H9 (cell line): ENCODE measurements around the gene PDCD2. TPM values are rescaled to one million over a fixed set of nuclear protein-coding genes. Genes with fewer than 3 reads are reported as not detected.

Experiments
- DNase-seq: peaks from one replicate; pipeline ENCODE4 v3.0.0-alpha.2; 2017
- H2AFZ ChIP-seq: one replicate; pipeline ENCODE4 v1.6.1; 2013; ENCODE audit warnings: mild to moderate bottlenecking, low read length, control low read depth, moderate library complexity
- H2AK5ac ChIP-seq: 2 replicates; pipeline ENCODE4 v1.6.1; 2013; ENCODE audit warnings: low read length, control low read depth, mixed read lengths; ENCODE audit not compliant: insufficient read length
- H2BK120ac ChIP-seq: one replicate; pipeline ENCODE4 v1.6.1; 2013; ENCODE audit warnings: low read depth, mild to moderate bottlenecking, low read length, control low read depth, inconsistent platforms; ENCODE audit not compliant: poor library complexity, severe bottlenecking
- H2BK12ac ChIP-seq: 2 replicates; pipeline ENCODE4 v1.6.1; 2013; ENCODE audit warnings: low read length, control low read depth, mixed read lengths, low read depth; ENCODE audit not compliant: insufficient read length
- H2BK15ac ChIP-seq: 2 replicates; pipeline ENCODE4 v1.6.1; 2013; ENCODE audit warnings: low read depth, low read length, control low read depth
- H2BK20ac ChIP-seq: one replicate; pipeline ENCODE4 v1.6.1; 2013; ENCODE audit warnings: low read depth, mild to moderate bottlenecking, low read length, control low read depth, inconsistent platforms; ENCODE audit not compliant: poor library complexity, severe bottlenecking
- H2BK5ac ChIP-seq: 2 replicates; pipeline ENCODE4 v1.6.1; 2013; ENCODE audit warnings: low read length, control low read depth, mixed read lengths; ENCODE audit not compliant: insufficient read length
- H3K14ac ChIP-seq: 2 replicates; pipeline ENCODE4 v1.6.1; 2013; ENCODE audit warnings: low read length, control low read depth; ENCODE audit not compliant: insufficient read depth
- H3K18ac ChIP-seq: 2 replicates; pipeline ENCODE4 v1.6.1; 2013; ENCODE audit warnings: low read depth, mild to moderate bottlenecking, mixed read lengths, low read length, control low read depth; ENCODE audit not compliant: insufficient read length
- H3K23ac ChIP-seq: 2 replicates; pipeline ENCODE4 v1.6.1; 2013; ENCODE audit warnings: low read length, control low read depth, mixed read lengths, low read depth; ENCODE audit not compliant: insufficient read length
- H3K23me2 ChIP-seq: 2 replicates; pipeline ENCODE4 v1.6.1; 2013; ENCODE audit warnings: low read depth, mild to moderate bottlenecking, mixed read lengths, low read length, control low read depth; ENCODE audit not compliant: insufficient read length, poor library complexity, severe bottlenecking
- H3K27ac ChIP-seq: 2 replicates; pipeline ENCODE4 v1.5.1; 2013; ENCODE audit warnings: low read length, control low read depth, mixed read lengths, low read depth; ENCODE audit not compliant: insufficient read length
- H3K27me3 ChIP-seq: 2 replicates; pipeline ENCODE4 v1.6.1; 2013; ENCODE audit warnings: low read length, control low read depth, inconsistent platforms; ENCODE audit not compliant: insufficient read depth
- H3K4ac ChIP-seq: 2 replicates; pipeline ENCODE4 v1.6.1; 2013; ENCODE audit warnings: low read depth, mild to moderate bottlenecking, control low read depth, inconsistent platforms, low read length, moderate library complexity
- H3K4me1 ChIP-seq: 2 replicates; pipeline ENCODE4 v1.6.1; 2013; ENCODE audit warnings: low read length, control low read depth, inconsistent platforms; ENCODE audit not compliant: insufficient read depth
- H3K4me2 ChIP-seq: 2 replicates; pipeline ENCODE4 v1.6.1; 2013; ENCODE audit warnings: low read length, control low read depth, mixed read lengths; ENCODE audit not compliant: insufficient read length, insufficient read depth
- H3K56ac ChIP-seq: 2 replicates; pipeline ENCODE4 v1.6.1; 2013; ENCODE audit warnings: low read depth, mild to moderate bottlenecking, mixed read lengths, low read length, control low read depth; ENCODE audit not compliant: insufficient read length
- H3K79me1 ChIP-seq: 2 replicates; pipeline ENCODE4 v1.6.1; 2013; ENCODE audit warnings: low read depth, mild to moderate bottlenecking, moderate library complexity, low read length, control low read depth, inconsistent platforms; ENCODE audit not compliant: insufficient read depth, poor library complexity, severe bottlenecking
- H3K79me2 ChIP-seq: 2 replicates; pipeline ENCODE4 v1.6.1; 2013; ENCODE audit warnings: low read length, control low read depth, inconsistent platforms; ENCODE audit not compliant: insufficient read depth
- H3K9ac ChIP-seq: 2 replicates; pipeline ENCODE4 v1.6.1; 2013; ENCODE audit warnings: low read length, control low read depth, mixed read lengths; ENCODE audit not compliant: insufficient read length; ENCODE audit errors: extremely low read depth
- H3K9me3 ChIP-seq: one replicate; pipeline ENCODE4 v1.6.1; 2013; ENCODE audit warnings: low read depth, low read length, inconsistent platforms; ENCODE audit not compliant: control insufficient read depth
- H3T11ph ChIP-seq: one replicate; pipeline ENCODE4 v1.6.1; 2013; ENCODE audit warnings: mild to moderate bottlenecking, low read length, control low read depth, inconsistent platforms
- H4K20me1 ChIP-seq: one replicate; pipeline ENCODE4 v1.6.1; 2013; ENCODE audit not compliant: control insufficient read depth, insufficient read length, insufficient read depth
- H4K5ac ChIP-seq: 2 replicates; pipeline ENCODE4 v1.6.1; 2013; ENCODE audit warnings: low read depth, mild to moderate bottlenecking, mixed read lengths, low read length, control low read depth; ENCODE audit not compliant: insufficient read length
- H4K8ac ChIP-seq: replicated peaks from 2 replicates; pipeline ENCODE4 v1.6.1; 2013; ENCODE audit warnings: low read length, control low read depth, mixed read lengths, low read depth; ENCODE audit not compliant: insufficient read length
- H4K91ac ChIP-seq: 2 replicates; pipeline ENCODE4 v1.6.1; 2013; ENCODE audit warnings: low read depth, mild to moderate bottlenecking, moderate library complexity, mixed read lengths, low read length, control low read depth; ENCODE audit not compliant: insufficient read length
- H3K27ac Mint-ChIP-seq, 3 experiments: 2 replicates in 2 of 3; 3 replicates in 1 of 3; pipeline ENCODE4 v1.8.0; 2020 to 2021; ENCODE audit warnings: mixed read lengths in 3 of 3, mild to moderate bottlenecking in 1 of 3, moderate library complexity in 1 of 3
- H3K27me3 Mint-ChIP-seq: 2 replicates; pipeline ENCODE4 v1.8.0; 2021; ENCODE audit warnings: low read depth, mild to moderate bottlenecking, moderate library complexity, mixed read lengths
- H3K36me3 Mint-ChIP-seq, 3 experiments: 2 replicates in 2 of 3; 3 replicates in 1 of 3; pipeline ENCODE4 v1.8.0; 2020 to 2021; ENCODE audit warnings: low read depth in 3 of 3, mixed read lengths in 3 of 3; ENCODE audit not compliant: insufficient read depth in 1 of 3
- H3K4me1 Mint-ChIP-seq, 2 experiments: 2 replicates each; pipeline ENCODE4 v1.8.0; 2020; ENCODE audit warnings: mixed read lengths in 2 of 2
- H3K4me3 Mint-ChIP-seq, 2 experiments: 2 replicates in 1 of 2; 3 replicates in 1 of 2; pipeline ENCODE4 v1.8.0; 2020 to 2021; ENCODE audit warnings: mild to moderate bottlenecking in 2 of 2, mixed read lengths in 2 of 2, moderate library complexity in 1 of 2
- H3K9me3 Mint-ChIP-seq, 2 experiments: 2 replicates in 1 of 2; 3 replicates in 1 of 2; pipeline ENCODE4 v1.8.0; 2020; ENCODE audit warnings: mild to moderate bottlenecking in 2 of 2, mixed read lengths in 2 of 2, moderate library complexity in 1 of 2
- CTCF ChIP-seq: fragments of 200-600 bp; sonication (generic); conservative IDR thresholded peaks from 3 replicates; pipeline ENCODE4 v1.8.0; 2021; ENCODE audit warnings: antibody characterized with exemption, mild to moderate bottlenecking
- WGBS: extraction: QIAGEN DNeasy Blood & Tissue Kit; methylation state at CpG from one replicate; pipeline ENCODE4 v1.1.7; 2013; ENCODE audit warnings: missing lambda C conversion rate, low lambda C conversion rate, mixed read lengths; ENCODE audit not compliant: insufficient read length; ENCODE audit errors: extremely low coverage; 5-methylcytosine and 5-hydroxymethylcytosine counted together
- total RNA-seq: library from RNA; stranded (reverse); gene quantifications from 2 replicates; pipeline ENCODE4 v1.2.1, GENCODE V29; 2021

The PDCD2 gene
- total RNA-seq, 1 experiment from 2014 or later, result 78.5 TPM

GRCh38 chr6:170542031-170542719 is 42.3 kb downstream of the PDCD2 start:
- no peak overlapping the region for H2BK120ac ChIP-seq
- no peaks in the 10 kb centered on the region for H3K27me3 ChIP-seq
- H2BK5ac ChIP-seq, result no peak overlapping the region
- 0 out of 2 replicates have a peak, but pooled peaks cover 3% of the 10 kb centered on the region for H3K79me2 ChIP-seq
- no peak overlapping the region for H3K56ac ChIP-seq
- H2BK12ac ChIP-seq, result no peak overlapping the region
- H3K4ac ChIP-seq, result no peak overlapping the region
- Mint-ChIP-seq H3K4me3 (no peak overlapping the region), H3K36me3 (peaks cover 42 to 89% (median 87%) of the 10 kb centered on the region in 3 experiments; a peak in 6 of 7 replicates), H3K9me3 (no peaks in the 10 kb centered on the region), H3K27me3 (no peaks in the 10 kb centered on the region), H3K27ac (no peak overlapping the region), H3K4me1 (no peaks in the 10 kb centered on the region)
- no peak overlapping the region for H4K5ac ChIP-seq
- no peak overlapping the region for H3K27ac ChIP-seq
- no peak overlapping the region for H3K14ac ChIP-seq
- H3K23ac ChIP-seq, result no peak overlapping the region
- H3K9me3 ChIP-seq, result no peaks in the 10 kb centered on the region
- H3K23me2 ChIP-seq, result no peaks in the 10 kb centered on the region
- no peak overlapping the region for H3T11ph ChIP-seq
- no peak overlapping the region for H4K8ac ChIP-seq
- no peak for TF ChIP-seq CTCF
- no peak overlapping the region for H2BK20ac ChIP-seq
- no peak overlapping the region for H2AK5ac ChIP-seq
- no CpG with 5 or more reads among the region's 10 CpGs for WGBS
- H3K79me1 ChIP-seq, result peaks cover 12% of the 10 kb centered on the region
- no peak for DNase-seq
- H2AFZ ChIP-seq, result no peak overlapping the region
- H3K9ac ChIP-seq, result no peak overlapping the region
- no peak overlapping the region for H3K4me2 ChIP-seq
- H3K18ac ChIP-seq, result no peak overlapping the region
- no peak overlapping the region for H4K91ac ChIP-seq
- H4K20me1 ChIP-seq, result no peaks in the 10 kb centered on the region
- H2BK15ac ChIP-seq, result no peak overlapping the region
- H3K4me1 ChIP-seq, result no peaks in the 10 kb centered on the region
